ENCODE data around the gene MOK. TPM values are rescaled to one million over a fixed set of nuclear protein-coding genes. Genes with fewer than 3 reads are reported as not detected.
A peak's percentile ranks its signal among the peaks of the same experiment; 100 is the strongest.
"Not testable (repeated sequence)": the region's sequence is repeated elsewhere in the genome, so short reads cannot be mapped to it uniquely, and the experiment has no call there.

The MOK gene
- total and polyA plus RNA-seq, 9 donors, result 8.6 to 14.0 (median 9.9) TPM

DNA sequence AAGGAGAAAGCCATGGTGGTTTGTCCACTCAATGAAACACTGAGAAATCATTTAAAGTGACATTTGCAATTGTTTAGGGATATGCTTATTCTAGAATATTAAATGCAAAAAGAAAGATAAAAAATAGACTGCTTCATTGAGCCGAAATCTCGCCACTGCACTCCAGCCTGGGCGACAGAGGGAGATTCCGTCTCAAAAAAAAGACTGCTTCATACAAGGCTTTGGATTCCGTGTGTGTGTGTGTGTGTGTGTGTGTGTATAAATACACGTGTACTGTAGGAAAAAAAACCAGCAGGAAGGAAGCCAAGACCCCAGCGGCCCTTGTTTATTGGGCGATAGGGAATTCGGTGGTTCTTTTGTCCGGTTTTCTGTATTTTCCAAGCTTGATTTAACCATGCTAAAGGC lies 11.4 kb upstream of the MOK start:
- H3K9me3 ChIP-seq (replicated peaks; ENCODE audit: control insufficient read depth, low read depth, low read length), result no peaks in the 10 kb centered on the region
- 0% methylated on average over 6 of the region's 10 CpGs for WGBS (ENCODE audit: insufficient coverage)
- DNase-seq, result peak; percentile 94
- H3K36me3 ChIP-seq (ENCODE audit: control insufficient read depth, insufficient read depth, low read length), result peaks cover 3% of the 10 kb centered on the region
- peak overlapping the region; percentile 52 for H3K4me3 ChIP-seq (ENCODE audit: low read length)
- H3K27ac ChIP-seq (ENCODE audit: low read length), result peak overlapping the region; percentile 86
- peaks cover 3% of the 10 kb centered on the region for H3K27me3 ChIP-seq (ENCODE audit: control insufficient read depth, insufficient read depth, low read length)
- peaks cover 48% of the 10 kb centered on the region for H3K4me1 ChIP-seq (ENCODE audit: control insufficient read depth, insufficient read depth, low read length)

DNA sequence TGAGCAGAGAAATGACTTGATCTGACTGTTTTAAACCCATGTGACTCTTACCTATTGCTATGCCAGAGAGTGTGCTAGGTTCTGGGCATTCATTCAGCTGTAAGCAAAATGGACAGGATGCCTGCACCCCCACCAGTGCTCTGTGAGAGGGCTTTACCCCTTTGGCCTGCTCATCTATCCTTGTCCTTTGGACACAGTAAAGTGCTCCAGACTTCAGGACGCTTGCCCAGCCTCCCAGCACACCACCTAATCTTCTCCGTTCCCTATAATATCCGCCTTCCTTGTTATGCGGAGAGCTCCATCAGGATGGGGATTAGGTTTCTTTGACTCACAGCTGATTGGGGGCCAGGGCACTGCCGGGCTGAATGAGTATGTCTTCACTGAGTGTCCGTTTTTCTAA lies 10.2 kb upstream of the MOK start:
- Histone ChIP-seq H3K27ac (ENCODE audit: low read length) (no peak overlapping the region), H3K36me3 (ENCODE audit: control insufficient read depth, insufficient read depth, low read length) (no peaks in the 10 kb centered on the region), H3K4me1 (ENCODE audit: control insufficient read depth, insufficient read depth, low read length) (peaks cover 41% of the 10 kb centered on the region), H3K27me3 (ENCODE audit: control insufficient read depth, insufficient read depth, low read length) (peaks cover 3% of the 10 kb centered on the region), H3K9me3 (replicated peaks; ENCODE audit: control insufficient read depth, low read depth, low read length) (no peaks in the 10 kb centered on the region), H3K4me3 (ENCODE audit: low read length) (no peak overlapping the region)
- no peak for DNase-seq
- WGBS (ENCODE audit: insufficient coverage), result no CpG with 5 or more reads among the region's 6 CpGs

DNA sequence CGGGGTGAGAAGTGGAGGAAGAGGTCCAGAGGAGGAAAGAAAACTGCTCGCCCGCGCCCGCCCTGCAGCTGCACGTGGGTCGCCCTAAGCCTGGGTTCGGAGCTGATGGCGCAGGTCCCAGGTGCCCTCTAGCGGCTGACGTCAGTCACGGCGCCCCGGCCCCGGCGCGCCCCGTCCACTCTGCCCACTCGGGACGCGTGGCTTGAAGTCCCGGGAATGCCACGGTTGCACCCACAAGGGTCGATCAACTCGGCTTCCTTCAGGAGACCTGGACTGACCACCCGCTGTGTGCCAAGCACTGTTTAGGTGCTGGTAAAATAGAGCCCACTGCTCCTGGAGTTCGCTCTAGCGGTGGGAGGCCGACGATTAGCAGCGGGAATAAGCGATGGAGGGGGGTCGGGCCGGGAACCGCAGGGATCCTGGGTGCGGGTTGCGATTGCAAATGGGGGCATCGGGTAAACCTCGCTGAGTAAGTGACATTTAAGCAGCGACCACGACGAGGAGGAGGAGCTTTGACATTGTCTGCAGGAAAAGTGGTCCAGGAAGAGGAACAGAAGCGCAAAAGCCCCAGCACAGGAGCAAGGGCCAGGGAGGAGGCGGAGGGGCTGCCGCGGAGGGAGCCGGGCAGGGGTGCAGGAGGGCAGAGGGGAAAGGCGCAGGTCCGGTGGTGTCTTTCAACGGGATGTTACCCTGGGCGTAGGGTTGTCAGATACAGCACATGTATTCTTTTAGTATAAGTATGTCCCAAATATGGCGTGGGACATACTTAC lies 9.5 kb upstream of the MOK start:
- Histone ChIP-seq H3K36me3 (ENCODE audit: control insufficient read depth, insufficient read depth, low read length) (no peaks in the 10 kb centered on the region), H3K9me3 (replicated peaks; ENCODE audit: control insufficient read depth, low read depth, low read length) (no peaks in the 10 kb centered on the region), H3K27ac (ENCODE audit: low read length) (peak overlapping the region; percentile 9), H3K4me1 (ENCODE audit: control insufficient read depth, insufficient read depth, low read length) (peaks cover 40% of the 10 kb centered on the region), H3K4me3 (ENCODE audit: low read length) (peak overlapping the region; percentile 56), H3K27me3 (ENCODE audit: control insufficient read depth, insufficient read depth, low read length) (peaks cover 3% of the 10 kb centered on the region)
- peak; percentile 91 for DNase-seq
- 1% methylated on average over 47 of the region's 52 CpGs for WGBS (ENCODE audit: insufficient coverage)

DNA sequence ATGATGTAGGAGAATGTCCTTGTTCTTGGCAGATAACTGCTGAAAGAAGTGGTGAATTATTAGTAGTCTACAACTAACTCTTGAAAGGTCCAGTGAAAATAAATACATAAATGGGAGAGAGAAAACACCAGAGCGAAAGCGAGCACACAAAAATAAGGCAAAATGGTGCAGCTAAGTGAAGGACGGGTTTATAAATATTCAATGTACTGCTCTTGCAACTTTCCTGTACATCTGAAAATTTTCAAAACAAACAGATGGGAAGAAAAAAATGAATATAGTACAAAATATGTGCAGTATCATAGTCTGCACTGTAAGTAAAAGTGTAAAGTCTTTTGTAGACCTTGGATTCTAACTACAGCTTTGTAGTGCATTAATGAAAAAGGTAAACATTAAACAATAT lies 1.3 kb downstream of the MOK start:
- Histone ChIP-seq H3K27ac (ENCODE audit: low read length) (no peak overlapping the region), H3K36me3 (ENCODE audit: control insufficient read depth, insufficient read depth, low read length) (no peaks in the 10 kb centered on the region), H3K9me3 (replicated peaks; ENCODE audit: control insufficient read depth, low read depth, low read length) (no peaks in the 10 kb centered on the region), H3K27me3 (ENCODE audit: control insufficient read depth, insufficient read depth, low read length) (no peaks in the 10 kb centered on the region), H3K4me3 (ENCODE audit: low read length) (no peak overlapping the region), H3K4me1 (ENCODE audit: control insufficient read depth, insufficient read depth, low read length) (no peaks in the 10 kb centered on the region)
- no CpG with 5 or more reads among the region's 3 CpGs for WGBS (ENCODE audit: insufficient coverage)
- DNase-seq, result no peak

DNA sequence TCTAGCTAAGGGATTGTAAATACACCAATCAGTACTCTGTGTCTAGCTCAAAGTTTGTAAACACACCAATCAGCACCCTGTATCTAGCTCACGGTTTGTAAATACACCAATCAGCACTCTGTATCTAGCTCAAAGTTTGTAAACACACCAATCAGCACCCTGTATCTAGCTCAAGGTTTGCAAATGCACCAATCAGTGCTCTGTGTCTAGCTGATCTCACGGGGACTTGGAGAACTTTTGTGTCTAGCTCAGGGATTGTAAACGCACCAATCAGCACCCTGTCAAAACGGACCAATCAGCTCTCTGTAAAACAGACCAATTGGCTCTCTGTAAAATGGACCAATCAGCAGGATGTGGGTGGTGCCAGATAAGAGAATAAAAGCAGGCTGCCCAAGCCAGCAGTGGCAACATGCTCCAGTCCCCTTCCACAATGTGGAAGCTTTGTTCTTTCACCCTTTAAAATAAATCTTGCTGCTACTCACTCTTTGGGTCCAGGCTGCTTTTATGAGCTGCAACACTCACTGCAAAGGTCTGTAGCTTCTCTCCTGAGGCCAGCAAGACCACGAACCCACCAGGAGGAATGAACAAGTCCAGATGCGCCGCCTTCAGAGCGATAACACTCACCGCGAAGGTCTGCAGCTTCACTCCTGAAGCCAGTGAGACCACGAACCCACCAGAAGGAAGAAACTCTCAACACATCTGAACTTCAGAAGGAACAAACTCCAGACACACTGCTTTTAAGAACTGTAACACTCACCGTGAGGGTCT lies 6.5 kb downstream of the MOK start:
- DNase-seq, result not testable (repeated sequence)
- 83% methylated on average over 6 of the region's 12 CpGs for WGBS (ENCODE audit: insufficient coverage)

DNA sequence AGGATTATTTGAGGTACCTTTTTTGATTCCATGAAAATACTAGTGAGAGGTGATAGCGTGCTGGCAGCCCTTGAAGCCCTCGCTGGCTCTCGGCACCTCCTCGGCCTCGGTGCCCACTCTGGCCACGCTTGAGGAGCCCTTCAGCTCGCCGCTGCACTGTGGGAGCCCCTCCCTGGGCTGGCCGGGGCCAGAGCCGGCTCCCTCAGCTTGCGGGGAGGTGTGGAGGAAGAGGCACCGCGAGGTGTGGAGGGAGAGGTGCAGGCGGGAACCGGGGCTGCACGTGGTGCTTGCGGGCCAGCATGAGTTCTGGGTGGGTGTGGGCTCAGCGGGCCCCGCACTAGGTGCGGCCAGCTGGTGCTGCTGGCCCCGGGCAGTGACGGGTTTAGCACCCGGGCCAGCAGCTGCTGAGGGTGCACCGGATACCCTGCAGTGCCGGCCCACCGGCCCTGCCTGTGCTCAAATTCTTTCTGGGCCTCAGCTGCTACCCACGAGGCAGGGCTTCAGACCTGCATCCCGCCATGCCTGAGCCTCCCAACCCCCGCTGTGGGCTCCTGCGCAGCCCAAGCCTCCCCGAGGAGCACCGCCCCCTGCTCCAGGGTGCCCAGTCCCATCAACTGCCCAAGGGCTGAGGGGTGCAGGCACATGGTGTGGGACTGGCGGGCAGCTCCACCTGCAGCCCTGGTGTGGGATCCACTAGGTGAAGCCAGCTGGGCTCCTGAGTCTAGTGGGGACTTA lies 7.4 kb downstream of the MOK start:
- Histone ChIP-seq H3K36me3 (ENCODE audit: control insufficient read depth, insufficient read depth, low read length) (no peaks in the 10 kb centered on the region), H3K4me3 (ENCODE audit: low read length) (no peak overlapping the region), H3K9me3 (replicated peaks; ENCODE audit: control insufficient read depth, low read depth, low read length) (no peaks in the 10 kb centered on the region), H3K27ac (ENCODE audit: low read length) (no peak overlapping the region), H3K27me3 (ENCODE audit: control insufficient read depth, insufficient read depth, low read length) (no peaks in the 10 kb centered on the region), H3K4me1 (ENCODE audit: control insufficient read depth, insufficient read depth, low read length) (no peaks in the 10 kb centered on the region)
- no peak for DNase-seq
- 95% methylated on average over 25 of the region's 33 CpGs for WGBS (ENCODE audit: insufficient coverage)

More for the DNA sequence above, 6.5 kb downstream of the MOK start:
- not testable (repeated sequence) for H3K4me1 ChIP-seq (ENCODE audit: control insufficient read depth, insufficient read depth, low read length); H3K36me3 ChIP-seq (ENCODE audit: control insufficient read depth, insufficient read depth, low read length); H3K27ac ChIP-seq (ENCODE audit: low read length); H3K9me3 ChIP-seq (replicated peaks; ENCODE audit: control insufficient read depth, low read depth, low read length); H3K27me3 ChIP-seq (ENCODE audit: control insufficient read depth, insufficient read depth, low read length); H3K4me3 ChIP-seq (ENCODE audit: low read length)

DNA sequence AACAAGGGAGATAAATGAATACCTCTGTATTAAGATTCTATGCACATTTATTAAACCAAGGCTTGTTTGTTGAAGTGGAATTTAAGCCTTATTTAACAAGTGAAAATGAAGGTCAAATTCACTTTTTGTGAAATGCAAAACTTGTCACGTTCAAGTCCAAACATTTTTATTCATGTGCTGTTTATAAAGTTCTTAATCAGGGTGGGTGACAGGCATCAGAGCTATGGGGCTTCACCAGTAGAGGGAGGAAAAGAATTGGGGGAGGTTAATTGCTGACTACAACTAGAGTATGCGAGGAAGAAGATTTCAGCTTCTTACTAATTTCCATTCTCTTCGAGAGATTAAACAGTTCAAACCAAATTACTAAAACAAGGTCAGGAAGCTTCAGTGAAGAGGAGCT lies 9.7 kb downstream of the MOK start:
- DNase-seq, result no peak
- Histone ChIP-seq H3K4me1 (ENCODE audit: control insufficient read depth, insufficient read depth, low read length) (no peaks in the 10 kb centered on the region), H3K36me3 (ENCODE audit: control insufficient read depth, insufficient read depth, low read length) (no peaks in the 10 kb centered on the region), H3K4me3 (ENCODE audit: low read length) (no peak overlapping the region), H3K9me3 (replicated peaks; ENCODE audit: control insufficient read depth, low read depth, low read length) (no peaks in the 10 kb centered on the region), H3K27ac (ENCODE audit: low read length) (no peak overlapping the region), H3K27me3 (ENCODE audit: control insufficient read depth, insufficient read depth, low read length) (no peaks in the 10 kb centered on the region)
- WGBS (ENCODE audit: insufficient coverage), result no CpG with 5 or more reads among the region's 3 CpGs

DNA sequence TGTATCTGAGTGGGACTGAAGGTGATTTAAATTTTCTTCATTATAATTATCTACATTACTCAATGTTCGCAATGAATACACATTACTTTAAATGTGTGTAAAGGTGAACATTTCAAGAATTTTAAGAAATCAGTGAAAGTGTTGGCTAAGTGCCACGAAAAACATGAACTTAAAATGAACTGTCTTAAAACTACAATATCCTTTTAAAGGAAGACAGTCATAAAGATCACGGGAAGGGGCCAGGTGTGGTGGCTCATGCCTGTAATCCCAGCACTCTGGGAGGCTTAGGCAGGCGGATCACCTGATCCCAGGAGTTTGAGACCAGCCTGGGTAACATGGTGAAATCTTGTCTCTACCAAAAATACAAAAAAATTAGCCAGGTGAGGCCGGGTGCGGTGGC lies 11.2 kb downstream of the MOK start:
- Histone ChIP-seq H3K4me3 (ENCODE audit: low read length) (no peak overlapping the region), H3K27ac (ENCODE audit: low read length) (no peak overlapping the region), H3K27me3 (ENCODE audit: control insufficient read depth, insufficient read depth, low read length) (no peaks in the 10 kb centered on the region), H3K36me3 (ENCODE audit: control insufficient read depth, insufficient read depth, low read length) (no peaks in the 10 kb centered on the region), H3K9me3 (replicated peaks; ENCODE audit: control insufficient read depth, low read depth, low read length) (no peaks in the 10 kb centered on the region), H3K4me1 (ENCODE audit: control insufficient read depth, insufficient read depth, low read length) (no peaks in the 10 kb centered on the region)
- 37% methylated on average over 2 of the region's 6 CpGs for WGBS (ENCODE audit: insufficient coverage)
- no peak for DNase-seq

DNA sequence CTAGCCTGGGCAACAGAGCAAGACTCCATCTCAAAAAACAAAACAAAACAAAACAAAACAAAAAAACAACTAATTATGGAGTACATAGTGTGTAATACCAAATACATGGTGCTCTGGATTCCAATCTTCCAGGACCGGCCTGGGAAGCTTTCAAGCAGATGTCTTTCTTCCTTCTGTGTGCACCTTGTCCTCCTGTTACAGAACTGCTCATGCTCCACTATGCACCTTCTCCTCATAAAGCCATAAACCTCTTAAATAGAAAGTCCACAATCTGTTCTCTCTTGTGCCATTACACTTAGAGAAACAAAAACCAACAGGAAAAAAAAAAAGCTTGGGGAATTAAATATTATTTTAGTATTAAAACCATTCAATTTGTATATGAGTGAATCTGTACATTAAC lies 12.5 kb downstream of the MOK start:
- DNase-seq, result no peak
- WGBS (ENCODE audit: insufficient coverage), result no CpG with 5 or more reads among the region's 1 CpG
- H3K27ac ChIP-seq (ENCODE audit: low read length), result no peak overlapping the region
- no peaks in the 10 kb centered on the region for H3K36me3 ChIP-seq (ENCODE audit: control insufficient read depth, insufficient read depth, low read length)
- H3K9me3 ChIP-seq (replicated peaks; ENCODE audit: control insufficient read depth, low read depth, low read length), result peaks cover 3% of the 10 kb centered on the region
- H3K4me1 ChIP-seq (ENCODE audit: control insufficient read depth, insufficient read depth, low read length), result no peaks in the 10 kb centered on the region
- H3K4me3 ChIP-seq (ENCODE audit: low read length), result no peak overlapping the region
- no peaks in the 10 kb centered on the region for H3K27me3 ChIP-seq (ENCODE audit: control insufficient read depth, insufficient read depth, low read length)

DNA sequence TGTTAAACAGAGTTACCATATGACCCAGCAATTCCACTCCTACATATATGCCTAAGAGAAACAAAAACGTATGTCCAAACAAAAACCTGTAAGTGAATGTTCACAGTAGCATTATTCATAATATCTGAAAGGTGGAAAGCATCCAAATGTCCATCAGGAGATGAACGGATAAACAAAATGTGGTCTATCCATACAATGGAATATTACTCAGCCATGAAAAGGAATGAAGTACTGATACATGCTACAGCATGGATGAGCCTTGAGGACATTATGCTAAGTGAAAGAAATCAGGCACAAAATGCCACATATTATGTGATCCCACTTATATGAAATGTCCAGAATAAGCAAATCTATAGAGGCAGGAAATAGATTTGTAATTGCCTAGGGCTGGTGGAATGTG lies 16.8 kb downstream of the MOK start:
- no peak for DNase-seq
- WGBS (ENCODE audit: insufficient coverage), result no CpG with 5 or more reads among the region's 2 CpGs
- H3K4me1 ChIP-seq (ENCODE audit: control insufficient read depth, insufficient read depth, low read length), result no peaks in the 10 kb centered on the region
- no peak overlapping the region for H3K4me3 ChIP-seq (ENCODE audit: low read length)
- H3K36me3 ChIP-seq (ENCODE audit: control insufficient read depth, insufficient read depth, low read length), result no peaks in the 10 kb centered on the region
- H3K9me3 ChIP-seq (replicated peaks; ENCODE audit: control insufficient read depth, low read depth, low read length), result peaks cover 3% of the 10 kb centered on the region
- no peaks in the 10 kb centered on the region for H3K27me3 ChIP-seq (ENCODE audit: control insufficient read depth, insufficient read depth, low read length)
- no peak overlapping the region for H3K27ac ChIP-seq (ENCODE audit: low read length)

Data from muscle of leg (tissue), 11 donors.